Osteocyte (in vitro differentiated cells): Measurements from ENCODE around the gene GALNT17. TPM values are rescaled to one million over a fixed set of nuclear protein-coding genes. Genes with fewer than 3 reads are reported as not detected.

Source experiments
- DNase-seq: peaks from one replicate; pipeline ENCODE4 v3.0.0; 2021; ENCODE audit warnings: mixed read lengths; ENCODE audit not compliant: unreplicated experiment; ENCODE audit errors: extremely low spot score
- H3K27ac Mint-ChIP-seq: one replicate; pipeline ENCODE4 v1.8.0; 2021; ENCODE audit warnings: mild to moderate bottlenecking, mixed read lengths; ENCODE audit not compliant: unreplicated experiment
- H3K27me3 Mint-ChIP-seq: one replicate; pipeline ENCODE4 v1.8.0; 2021; ENCODE audit warnings: mixed read lengths; ENCODE audit not compliant: unreplicated experiment
- H3K36me3 Mint-ChIP-seq: one replicate; pipeline ENCODE4 v1.8.0; 2021; ENCODE audit warnings: mixed read lengths; ENCODE audit not compliant: unreplicated experiment
- H3K4me1 Mint-ChIP-seq: one replicate; pipeline ENCODE4 v1.8.0; 2021; ENCODE audit warnings: mixed read lengths; ENCODE audit not compliant: unreplicated experiment
- H3K4me3 Mint-ChIP-seq: one replicate; pipeline ENCODE4 v1.8.0; 2021; ENCODE audit warnings: mild to moderate bottlenecking, moderate library complexity, mixed read lengths; ENCODE audit not compliant: unreplicated experiment
- H3K9me3 Mint-ChIP-seq: one replicate; pipeline ENCODE4 v1.8.0; 2021; ENCODE audit warnings: mixed read lengths; ENCODE audit not compliant: unreplicated experiment
- total RNA-seq: library from RNA; stranded (reverse); gene quantifications from 2 replicates; pipeline ENCODE4 v1.2.1, GENCODE V29; 2021
- TF ChIP-seq, protein P1 (sequence below): fragments of 200-600 bp; sonication (generic); IDR thresholded peaks from 2 replicates; pipeline ENCODE4 v1.5.0; 2021; ENCODE audit warnings: antibody characterized with exemption, mild to moderate bottlenecking, moderate library complexity

GALNT17 gene
- total RNA-seq, 1 donor from 2014 or later: 1.4 TPM

DNA sequence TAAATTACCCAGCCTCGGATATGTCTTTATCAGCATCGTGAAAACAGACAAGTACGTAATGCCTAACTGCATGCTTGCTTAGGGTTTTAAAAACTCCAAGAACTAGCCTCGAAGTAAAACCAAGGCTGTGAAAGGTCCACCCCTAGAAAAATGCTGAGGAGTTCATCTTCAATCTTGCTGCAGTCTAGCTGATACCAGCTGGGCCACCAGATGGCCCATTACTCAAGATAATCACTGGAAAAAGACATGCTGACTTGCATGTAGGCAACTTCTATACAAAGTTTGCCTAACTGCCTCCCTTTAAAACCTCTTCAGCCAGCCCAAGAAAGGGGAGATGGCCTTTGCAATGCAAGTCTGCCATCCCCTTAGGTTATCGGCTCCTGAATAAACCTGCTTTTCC, 614.1 kb downstream of the GALNT17 start:
- Mint-ChIP-seq H3K4me3 (no peak overlapping the region), H3K9me3 (peaks cover 8% of the 10 kb centered on the region), H3K4me1 (no peaks in the 10 kb centered on the region), H3K36me3 (no peaks in the 10 kb centered on the region), H3K27ac (no peak overlapping the region), H3K27me3 (no peaks in the 10 kb centered on the region)
- DNase-seq: no peak
- TF ChIP-seq, protein P1, sequence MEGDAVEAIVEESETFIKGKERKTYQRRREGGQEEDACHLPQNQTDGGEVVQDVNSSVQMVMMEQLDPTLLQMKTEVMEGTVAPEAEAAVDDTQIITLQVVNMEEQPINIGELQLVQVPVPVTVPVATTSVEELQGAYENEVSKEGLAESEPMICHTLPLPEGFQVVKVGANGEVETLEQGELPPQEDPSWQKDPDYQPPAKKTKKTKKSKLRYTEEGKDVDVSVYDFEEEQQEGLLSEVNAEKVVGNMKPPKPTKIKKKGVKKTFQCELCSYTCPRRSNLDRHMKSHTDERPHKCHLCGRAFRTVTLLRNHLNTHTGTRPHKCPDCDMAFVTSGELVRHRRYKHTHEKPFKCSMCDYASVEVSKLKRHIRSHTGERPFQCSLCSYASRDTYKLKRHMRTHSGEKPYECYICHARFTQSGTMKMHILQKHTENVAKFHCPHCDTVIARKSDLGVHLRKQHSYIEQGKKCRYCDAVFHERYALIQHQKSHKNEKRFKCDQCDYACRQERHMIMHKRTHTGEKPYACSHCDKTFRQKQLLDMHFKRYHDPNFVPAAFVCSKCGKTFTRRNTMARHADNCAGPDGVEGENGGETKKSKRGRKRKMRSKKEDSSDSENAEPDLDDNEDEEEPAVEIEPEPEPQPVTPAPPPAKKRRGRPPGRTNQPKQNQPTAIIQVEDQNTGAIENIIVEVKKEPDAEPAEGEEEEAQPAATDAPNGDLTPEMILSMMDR: no peak

DNA sequence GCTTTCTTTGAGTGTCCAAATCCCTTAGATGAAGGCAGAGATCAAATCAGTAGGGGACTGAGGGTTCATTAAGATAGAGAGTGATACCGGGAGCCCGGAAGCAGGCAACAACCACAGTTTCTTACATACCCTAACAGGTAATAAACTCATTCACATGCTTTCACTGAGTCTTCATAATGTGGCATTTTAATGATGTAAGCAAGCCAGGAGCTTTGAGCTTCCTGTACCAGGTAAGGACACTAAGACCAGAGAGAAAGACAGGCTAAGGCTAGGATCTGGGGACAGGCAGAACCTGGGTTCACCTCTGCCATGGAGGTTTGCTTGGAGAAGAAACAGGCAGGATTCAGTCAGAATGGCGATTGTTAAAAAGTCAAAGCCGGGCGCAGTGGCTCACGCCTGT, 618.3 kb downstream of the GALNT17 start:
- DNase-seq: no peak

DNA sequence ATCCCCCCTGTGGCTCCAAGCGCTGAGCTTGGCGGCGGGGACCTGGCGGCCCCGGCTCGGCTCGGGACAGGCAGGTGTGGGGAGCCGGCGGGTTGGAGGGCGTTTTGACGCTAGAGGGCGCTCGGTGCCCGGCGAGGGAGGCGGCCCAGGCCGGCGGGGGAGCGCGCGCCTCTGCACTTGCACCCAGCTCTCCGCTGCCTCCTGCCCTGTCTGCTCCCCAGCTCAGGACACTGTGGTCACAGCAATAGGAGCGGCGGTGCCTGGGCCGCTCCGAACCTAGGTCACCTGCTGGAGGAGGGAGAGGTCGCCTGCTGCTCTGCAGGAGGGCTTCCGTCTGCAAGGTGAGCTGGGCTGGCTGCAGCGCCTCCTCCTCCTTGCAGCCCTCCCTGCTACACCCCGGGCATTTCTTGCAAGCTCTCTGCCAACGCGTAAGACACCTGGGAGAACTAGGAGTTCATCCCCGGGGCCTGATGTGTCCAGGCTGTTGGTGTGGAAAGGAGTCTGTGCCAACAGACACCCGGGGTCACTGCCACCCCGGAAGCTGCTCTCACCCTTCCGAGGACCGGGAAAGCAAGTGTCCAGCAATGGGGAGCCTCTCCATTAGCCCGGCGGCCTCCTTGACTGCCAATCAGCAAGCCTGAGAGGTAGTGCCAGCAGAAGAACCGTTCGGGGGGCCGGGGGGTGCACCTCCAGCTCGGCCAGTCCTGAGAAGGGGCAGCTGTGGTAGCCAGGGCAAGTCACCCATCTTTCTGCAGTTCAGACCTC, 620.4 kb downstream of the GALNT17 start:
- no peak overlapping the region for H3K4me3 Mint-ChIP-seq
- TF ChIP-seq, protein P1: peak; percentile 75
- peaks cover 10% of the 10 kb centered on the region for H3K27me3 Mint-ChIP-seq
- H3K36me3 Mint-ChIP-seq: no peaks in the 10 kb centered on the region
- H3K4me1 Mint-ChIP-seq: no peaks in the 10 kb centered on the region
- no peak overlapping the region for H3K27ac Mint-ChIP-seq
- peak; percentile 86 for DNase-seq
- peaks cover 10% of the 10 kb centered on the region for H3K9me3 Mint-ChIP-seq

More for the DNA sequence above, 618.3 kb downstream of the GALNT17 start:
- no peaks in the 10 kb centered on the region for H3K4me1 Mint-ChIP-seq
- no peaks in the 10 kb centered on the region for H3K36me3 Mint-ChIP-seq
- TF ChIP-seq, protein P1: no peak
- peaks cover 10% of the 10 kb centered on the region for H3K27me3 Mint-ChIP-seq
- H3K27ac Mint-ChIP-seq: no peak overlapping the region
- H3K9me3 Mint-ChIP-seq: peaks cover 8% of the 10 kb centered on the region
- H3K4me3 Mint-ChIP-seq: no peak overlapping the region

DNA sequence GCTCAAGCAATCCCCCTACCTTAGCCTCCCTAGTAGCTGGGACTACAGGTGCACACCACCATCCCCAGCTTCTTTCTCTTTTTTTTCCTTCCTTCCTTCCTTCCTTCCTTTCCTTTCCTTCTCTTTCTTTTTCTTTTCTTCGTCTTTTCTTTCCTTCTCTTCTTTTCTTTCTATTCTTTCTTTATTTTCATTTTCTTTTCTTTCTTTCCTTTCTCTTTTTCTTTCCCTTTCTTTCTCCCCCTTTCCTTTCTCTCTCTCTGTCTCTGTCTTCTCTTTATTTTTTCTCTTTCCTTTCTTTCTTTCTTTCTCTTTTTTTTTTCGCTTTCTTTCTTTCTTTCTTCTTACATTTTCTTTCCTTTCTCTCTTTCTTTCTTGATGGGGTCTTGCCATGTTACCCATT, 621.3 kb downstream of the GALNT17 start:
- H3K27me3 Mint-ChIP-seq: peaks cover 10% of the 10 kb centered on the region
- no peak overlapping the region for H3K27ac Mint-ChIP-seq
- H3K4me1 Mint-ChIP-seq: no peaks in the 10 kb centered on the region
- H3K4me3 Mint-ChIP-seq: no peak overlapping the region
- TF ChIP-seq, protein P1: no peak
- no peaks in the 10 kb centered on the region for H3K36me3 Mint-ChIP-seq
- peaks cover 13% of the 10 kb centered on the region for H3K9me3 Mint-ChIP-seq
- no peak for DNase-seq

DNA sequence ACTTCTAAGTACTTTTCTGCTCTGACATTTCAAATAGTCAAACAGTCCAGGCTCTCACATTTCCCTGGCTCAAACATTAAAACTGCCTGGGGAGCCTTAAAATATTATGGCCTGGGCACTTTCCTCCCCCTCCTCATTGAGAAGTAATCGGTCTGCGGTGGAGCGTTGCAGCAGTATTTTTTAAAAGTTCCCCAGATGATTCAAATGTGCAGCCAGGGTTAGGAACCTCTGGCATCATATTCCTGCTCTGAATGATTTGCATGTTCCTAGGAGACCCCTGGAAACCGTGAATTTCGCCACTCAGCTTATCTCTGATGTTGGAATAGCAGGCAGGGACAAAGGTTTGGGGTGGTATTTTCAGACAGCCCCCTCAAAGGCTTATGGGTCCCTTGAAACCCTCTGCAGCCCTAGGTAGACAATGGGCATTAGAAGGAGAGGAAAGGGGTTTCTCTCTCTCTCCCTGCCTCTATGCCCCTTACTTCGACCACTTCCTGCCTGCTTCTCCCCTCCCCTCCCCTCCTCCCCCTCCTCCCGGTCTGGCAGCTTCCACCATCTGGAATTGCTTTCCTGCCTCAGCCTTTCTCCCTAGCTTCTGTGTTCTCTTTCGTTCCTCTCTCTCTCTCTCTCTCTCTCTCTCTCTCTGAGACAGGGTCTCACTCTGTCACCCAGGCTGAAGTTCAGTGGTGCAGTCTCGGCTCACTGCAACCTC, 622.2 kb downstream of the GALNT17 start:
- Mint-ChIP-seq H3K27me3 (peaks cover 10% of the 10 kb centered on the region), H3K27ac (no peak overlapping the region), H3K9me3 (peaks cover 9% of the 10 kb centered on the region), H3K36me3 (no peaks in the 10 kb centered on the region), H3K4me1 (no peaks in the 10 kb centered on the region), H3K4me3 (no peak overlapping the region)
- DNase-seq: no peak
- TF ChIP-seq, protein P1: no peak
